K562 (cell line): ENCODE data around the gene TCF12. TPM values are rescaled to one million over a fixed set of nuclear protein-coding genes. Genes with fewer than 3 reads are reported as not detected.

Experiments
- ATAC-seq: fragments of 200-7000 bp; cut with Tn5 transposase; 3 replicates; pipeline ENCODE4 v1.9.1; 2020; ENCODE audit warnings: moderate library complexity
- BruUV-seq: library from RNA; stranded (reverse); fragments of 400-500 nt; replicated peaks from 2 replicates; lab custom pipeline; 2021; lab: Mats Ljungman, UMichigan
- CTCF ChIA-PET: fragments of 300-600 bp; formaldehyde crosslinking; extraction: SDS; loops from one replicate; lab custom pipeline; 2021; ENCODE audit warnings: low intra/inter-chr PET ratio; lab: Yijun Ruan, JAX
- POLR2A ChIA-PET: fragments of 300-600, 350-650 bp; sonication (Branson Sonifier 250); formaldehyde crosslinking; extraction: SDS; loops from one replicate; lab custom pipeline; 2021; ENCODE audit warnings: antibody characterized with exemption, inconsistent platforms; lab: Yijun Ruan, JAX
- DNase-seq, 4 experiments: peaks; one replicate each; pipeline versions ENCODE4 v3.0.0 to v3.0.0-alpha.2; 2011 to 2018; ENCODE audit warnings: low spot score in 3 of 4, mixed read lengths in 3 of 4; ENCODE audit errors: extremely low read depth in 1 of 4
- FAIRE-seq: peaks from 2 replicates; lab custom pipeline; 2011; peaks lifted over from hg19 to GRCh38; lab: Jason Lieb, UNC
- H2AFZ ChIP-seq: 2 replicates; pipeline ENCODE4 v1.6.0; 2011; ENCODE audit warnings: low read depth, low read length, control low read depth, inconsistent platforms
- H3K27ac ChIP-seq: fragments of 200-600 bp; 3 replicates; pipeline ENCODE4 v1.8.0; 2011; ENCODE audit warnings: low read depth, mild to moderate bottlenecking, control low read depth, inconsistent platforms, low read length, moderate library complexity, mixed read lengths; ENCODE audit errors: extremely low read depth
- H3K27me3 ChIP-seq, 2 experiments: fragments of 300-600 bp in 1 of 2; 2 replicates in 1 of 2; 3 replicates in 1 of 2; pipeline versions ENCODE4 v1.6.0 to v1.8.0; 2011; ENCODE audit warnings: inconsistent platforms in 2 of 2, low read length in 2 of 2, mild to moderate bottlenecking in 1 of 2, mixed read lengths in 1 of 2, moderate library complexity in 1 of 2; ENCODE audit not compliant: control insufficient read depth in 2 of 2, insufficient read depth in 2 of 2
- H3K36me3 ChIP-seq: fragments of 300-600 bp; 3 replicates; pipeline ENCODE4 v1.8.0; 2011; ENCODE audit warnings: mild to moderate bottlenecking, low read length, inconsistent platforms; ENCODE audit not compliant: control insufficient read depth, insufficient read depth
- H3K4me1 ChIP-seq, 2 experiments: fragments of 200-600 bp in 1 of 2; replicated peaks in 1 of 2; 2 replicates in 1 of 2; 3 replicates in 1 of 2; pipeline versions ENCODE4 v1.5.1 to v1.8.0; 2011; ENCODE audit warnings: inconsistent platforms in 2 of 2, low read length in 2 of 2, mild to moderate bottlenecking in 1 of 2, mixed read lengths in 1 of 2, moderate library complexity in 1 of 2; ENCODE audit not compliant: control insufficient read depth in 2 of 2, insufficient read depth in 2 of 2
- H3K4me2 ChIP-seq: 2 replicates; pipeline ENCODE4 v1.6.1; 2011; ENCODE audit warnings: low read length, control low read depth, inconsistent platforms, mixed read lengths; ENCODE audit not compliant: insufficient read depth
- H3K4me3 ChIP-seq: fragments of 200-600 bp; sonication (generic), shearing (Covaris generic); 2 replicates; pipeline ENCODE4 v1.5.1; 2016; ENCODE audit warnings: control low read depth, inconsistent platforms
- H3K79me2 ChIP-seq: fragments of 200-600 bp; 3 replicates; pipeline ENCODE4 v1.8.0; 2011; ENCODE audit warnings: low read length, inconsistent platforms; ENCODE audit not compliant: control insufficient read depth, insufficient read depth
- H3K9ac ChIP-seq, 2 experiments: 2 replicates each; pipeline versions ENCODE4 v1.6.0 to v1.6.1; 2011; ENCODE audit warnings: low read depth in 2 of 2, low read length in 2 of 2, control low read depth in 1 of 2, inconsistent platforms in 1 of 2, mild to moderate bottlenecking in 1 of 2, mixed read lengths in 1 of 2; ENCODE audit not compliant: insufficient read depth in 1 of 2
- H3K9me1 ChIP-seq: one replicate; pipeline ENCODE4 v1.6.0; 2011; ENCODE audit warnings: inconsistent platforms, mild to moderate bottlenecking, low read length, moderate library complexity; ENCODE audit not compliant: control insufficient read depth, insufficient read depth
- H3K9me3 ChIP-seq: replicated peaks from 2 replicates; pipeline ENCODE4 v1.5.1; 2011; ENCODE audit warnings: low read depth, low read length, inconsistent platforms; ENCODE audit not compliant: control insufficient read depth, insufficient read depth
- H4K20me1 ChIP-seq: replicated peaks from 2 replicates; pipeline ENCODE4 v1.6.1; 2011; ENCODE audit warnings: low read length, inconsistent platforms, mixed read lengths; ENCODE audit not compliant: control insufficient read depth, insufficient read depth
- FOXA3 ChIP-seq, 2 experiments: fragments of 450-650 bp in 1 of 2; sonication (generic) in 1 of 2; formaldehyde crosslinking; IDR thresholded peaks in 1 of 2; conservative IDR thresholded peaks in 1 of 2; 2 replicates each; pipeline versions ENCODE4 v1.4.0 to v1.8.0; 2020 to 2022; ENCODE audit warnings: mild to moderate bottlenecking in 2 of 2, missing genetic modification reagents in 1 of 2
- FOXK2 ChIP-seq, 2 experiments: fragments of 450-650 bp; IDR thresholded peaks in 1 of 2; conservative IDR thresholded peaks in 1 of 2; 2 replicates each; pipeline ENCODE4 v1.6.1; 2016; ENCODE audit warnings: low read depth in 2 of 2, mild to moderate bottlenecking in 1 of 2
- IRF2 ChIP-seq: sonication (generic); formaldehyde crosslinking; IDR thresholded peaks from 2 replicates; pipeline ENCODE4 v1.8.1; 2022; ENCODE audit warnings: mild to moderate bottlenecking, missing genetic modification reagents
- NFIC ChIP-seq: fragments of 450-650 bp; IDR thresholded peaks from 2 replicates; pipeline ENCODE4 v1.6.1; 2017; ENCODE audit warnings: mild to moderate bottlenecking, inconsistent platforms
- WGBS: fragments of 100-300 bp; shearing (Covaris generic); methylation state at CpG from one replicate; pipeline ENCODE4 v1.1.6; 2016; ENCODE audit warnings: low coverage, mixed read lengths; ENCODE audit not compliant: insufficient coverage; ENCODE audit errors: missing lambda C conversion rate; 5-methylcytosine and 5-hydroxymethylcytosine counted together
- in situ Hi-C: fragments of 300-500 bp; cut with MboI; formaldehyde crosslinking; loops from 4 replicates; pipeline ENCODE4 v1.15.0; 2018; ENCODE audit warnings: inconsistent platforms, mixed read lengths
- intact Hi-C: fragments of 100-400 bp; cut with micrococcal nuclease; formaldehyde crosslinking; loops from 2 replicates; pipeline ENCODE4 v1.14.2; 2022
- polyA plus RNA-seq, 8 experiments: library from polyadenylated mRNA; depleted of rRNA in 4 of 8; stranded (reverse) in 5 of 8; unstranded in 3 of 8; fragments of >200 nt; fragmentation: Nextera tagmentation in 2 of 8; fragmentation: Illumina TruSeq in 1 of 8; extraction: Ambion mirVana in 2 of 8; extraction: Trizol in 1 of 8; gene quantifications; 2 replicates each; pipeline versions ENCODE4 v1.2.1 to v1.2.3, GENCODE V29; 2011 to 2014; ENCODE audit warnings: inconsistent platforms in 1 of 8, missing spikeins in 1 of 8
- total RNA-seq, 7 experiments: library from RNA; depleted of rRNA in 6 of 7; stranded (reverse); fragments of >200 nt in 6 of 7; fragmentation: Illumina TruSeq in 2 of 7; extraction: Trizol in 2 of 7; gene quantifications; 2 replicates each; pipeline versions ENCODE4 v1.2.1 to v1.2.3, GENCODE V29; 2011 to 2021; ENCODE audit warnings: low replicate concordance in 1 of 7
- TF ChIP-seq, protein P1 (sequence below), 2 experiments: IDR thresholded peaks; 2 replicates each; pipeline ENCODE4 v1.6.1; 2012; ENCODE audit warnings: improper control_type of control experiment in 2 of 2, low read depth in 2 of 2, low read length in 2 of 2, borderline replicate concordance in 1 of 2

The TCF12 gene
- total and polyA plus RNA-seq, 9 of the 15 experiments (the other 6 are each of a cell fraction or from before 2014, with no cell fraction given) = 10.5 to 132 (median 52.9) TPM

DNA sequence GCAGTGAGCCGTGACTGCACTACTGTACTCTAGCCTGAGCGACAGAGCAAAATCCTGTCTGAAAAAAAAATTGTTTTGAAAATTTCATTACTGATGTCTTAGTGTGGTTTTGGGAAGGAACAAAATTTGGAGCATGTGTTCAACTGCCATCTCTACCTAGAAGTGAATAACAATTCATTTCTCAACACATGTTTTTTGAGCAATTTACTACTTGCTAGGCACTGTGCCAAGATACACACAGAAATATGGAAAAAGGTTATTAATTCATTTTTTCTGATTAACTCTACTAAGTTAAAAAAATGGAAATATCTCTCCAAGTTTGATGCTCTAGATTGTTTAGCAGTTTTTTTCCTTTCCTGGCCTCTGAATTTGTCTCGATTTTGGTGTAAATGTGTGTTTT, 5.2 kb upstream of the TCF12 start:
- H3K4me2 ChIP-seq = no peak overlapping the region
- ATAC-seq = no peak

More for the DNA sequence above, 5.2 kb upstream of the TCF12 start:
- Histone ChIP-seq H3K36me3 (no peaks in the 10 kb centered on the region), H3K27ac (no peak overlapping the region), H3K4me3 (no peak overlapping the region), H4K20me1 (no peaks in the 10 kb centered on the region), H2AFZ (peak overlapping the region; percentile 3; the same call in 1 of the 2 replicates), H3K27me3 (no peaks in the 10 kb centered on the region), H3K4me1 (peaks cover 3 to 9% of the 10 kb centered on the region in 2 experiments; a peak in 4 of 5 replicates), H3K9me1 (no peaks in the 10 kb centered on the region), H3K9ac (no peak overlapping the region), H3K9me3 (0 out of 2 replicates have a peak, but pooled peaks cover 2% of the 10 kb centered on the region), H3K79me2 (peaks cover 10% of the 10 kb centered on the region; the same call in 2 of the 3 replicates)
- DNase-seq = no peak
- BruUV-seq = no TSS peak
- 56% methylated on average over 3 of the region's 3 CpGs for WGBS
- POLR2A ChIA-PET = no interaction called here
- CTCF ChIA-PET = no interaction called here
- in situ Hi-C loops (loop anchor here (10.0 kb wide), 1 partner anchor 392 kb away; no protein-coding TSS in a partner anchor), intact Hi-C loops (no loop called here)
- TF ChIP-seq, protein P1, sequence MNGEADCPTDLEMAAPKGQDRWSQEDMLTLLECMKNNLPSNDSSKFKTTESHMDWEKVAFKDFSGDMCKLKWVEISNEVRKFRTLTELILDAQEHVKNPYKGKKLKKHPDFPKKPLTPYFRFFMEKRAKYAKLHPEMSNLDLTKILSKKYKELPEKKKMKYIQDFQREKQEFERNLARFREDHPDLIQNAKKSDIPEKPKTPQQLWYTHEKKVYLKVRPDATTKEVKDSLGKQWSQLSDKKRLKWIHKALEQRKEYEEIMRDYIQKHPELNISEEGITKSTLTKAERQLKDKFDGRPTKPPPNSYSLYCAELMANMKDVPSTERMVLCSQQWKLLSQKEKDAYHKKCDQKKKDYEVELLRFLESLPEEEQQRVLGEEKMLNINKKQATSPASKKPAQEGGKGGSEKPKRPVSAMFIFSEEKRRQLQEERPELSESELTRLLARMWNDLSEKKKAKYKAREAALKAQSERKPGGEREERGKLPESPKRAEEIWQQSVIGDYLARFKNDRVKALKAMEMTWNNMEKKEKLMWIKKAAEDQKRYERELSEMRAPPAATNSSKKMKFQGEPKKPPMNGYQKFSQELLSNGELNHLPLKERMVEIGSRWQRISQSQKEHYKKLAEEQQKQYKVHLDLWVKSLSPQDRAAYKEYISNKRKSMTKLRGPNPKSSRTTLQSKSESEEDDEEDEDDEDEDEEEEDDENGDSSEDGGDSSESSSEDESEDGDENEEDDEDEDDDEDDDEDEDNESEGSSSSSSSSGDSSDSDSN (IDR thresholded peaks at IDR 0.05; ENCODE audit: borderline replicate concordance in 1 of 2, low read depth in 2 of 2, low read length in 2 of 2) = no peak
- TF ChIP-seq NFIC = peak; percentile 65
- no peak for TF ChIP-seq FOXK2 (conservative IDR thresholded peaks at IDR 0.05 in 1 of 2, IDR thresholded peaks at IDR 0.05 in 1 of 2; ENCODE audit: low read depth in 2 of 2)
- 0 out of 4 replicates have a peak, but pooled peaks of 1 of the 2 experiments have one; percentile 27 for TF ChIP-seq FOXA3 (CRISPR knock-in tag; conservative IDR thresholded peaks at IDR 0.05 in 1 of 2, IDR thresholded peaks at IDR 0.05 in 1 of 2)
- TF ChIP-seq IRF2 (CRISPR knock-in tag) = no peak
- FAIRE-seq = no peak
